GM23248 (cell line): Measurements from ENCODE around the gene DIAPH1.

ENCODE experiments used
- EZH2 ChIP-seq: fragments of 200-600 bp; sonication (generic); IDR thresholded peaks from 2 replicates; pipeline ENCODE4 v1.6.1; 2018; ENCODE audit warnings: antibody characterized with exemption, mild to moderate bottlenecking; ENCODE audit not compliant: insufficient read depth, poor library complexity, severe bottlenecking
- EZH2phosphoT487 ChIP-seq: fragments of 200-600 bp; sonication (generic); IDR thresholded peaks from 2 replicates; pipeline ENCODE4 v1.6.1; 2018; ENCODE audit warnings: antibody characterized with exemption, moderate library complexity, mild to moderate bottlenecking, low read depth; ENCODE audit not compliant: insufficient read depth

DNA sequence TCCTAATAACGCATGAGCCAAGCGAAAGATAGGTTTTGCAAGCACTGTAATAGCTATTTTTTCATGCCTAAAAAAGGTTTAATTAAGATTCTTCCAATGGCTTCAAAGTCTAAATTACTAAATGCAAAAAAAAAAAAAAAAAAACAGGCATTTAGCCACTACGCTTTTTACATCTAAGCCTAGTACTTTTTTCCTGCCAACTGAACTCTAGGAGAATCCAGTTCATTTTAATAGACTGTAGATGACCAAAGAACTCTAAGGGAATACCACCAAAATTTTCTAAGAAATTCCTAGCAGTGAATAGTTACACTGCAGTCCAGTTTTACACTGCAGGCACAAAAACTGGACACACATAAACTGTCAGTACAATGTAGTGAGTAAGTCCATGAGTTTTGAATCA is 9.8 kb downstream of the DIAPH1 start:
- TF ChIP-seq EZH2phosphoT487 (no peak), EZH2 (no peak)
